Measurements from ENCODE around the gene ZFHX2. TPM values are rescaled to one million over a fixed set of nuclear protein-coding genes. Genes with fewer than 3 reads are reported as not detected.

ZFHX2 gene
- total and polyA plus RNA-seq, 7 experiments from 2014 or later, result 0.45 to 2.6 (median 0.49) TPM; not detected in 2

DNA sequence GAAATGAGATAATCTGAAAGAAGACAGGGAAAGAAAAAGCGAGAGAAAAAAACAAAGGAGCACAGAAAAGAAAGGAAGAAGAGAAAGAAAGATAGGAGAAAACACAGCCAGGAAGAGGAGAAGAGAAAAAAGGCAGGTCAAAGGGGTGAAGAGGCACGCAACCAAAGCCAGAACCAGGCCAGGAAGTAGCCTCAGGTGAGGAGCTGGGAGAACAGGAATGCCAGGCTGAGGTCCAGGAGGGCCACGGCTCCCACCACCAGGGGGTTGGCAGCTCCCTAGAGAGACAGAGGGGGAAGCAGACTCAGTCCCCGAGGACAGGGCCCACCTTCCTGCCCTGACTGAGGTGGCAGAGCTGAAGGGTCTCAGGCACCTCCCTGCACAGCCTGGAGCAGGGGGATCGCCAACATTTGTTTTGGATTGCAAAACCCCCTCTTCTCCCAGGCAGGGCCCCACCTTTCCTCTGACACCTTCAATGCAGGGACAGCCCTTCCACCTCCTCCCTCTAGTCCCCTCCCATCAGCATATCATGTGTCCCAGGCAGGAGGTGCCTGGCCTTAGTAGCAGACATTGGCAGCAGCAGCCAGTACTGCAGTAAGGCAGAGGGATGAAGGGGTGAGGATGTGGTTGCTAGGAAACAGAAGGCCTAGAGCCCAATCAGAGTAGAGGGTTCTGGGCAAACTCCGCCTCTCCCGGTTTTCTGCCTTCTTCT is 18.0 kb upstream of the ZFHX2 start:
- Mint-ChIP-seq H3K27ac (peak overlapping the region in 8 of 9 donors; percentile 28 to 99 (median 97)), H3K9me3 (peaks cover 0 to 5% (median 0%) of the 10 kb centered on the region in 11 donors), H3K4me3 (peak overlapping the region in 1 of 10 donors; percentile 99), H3K4me1 (peaks cover 13 to 49% (median 36%) of the 10 kb centered on the region in 7 donors), H3K36me3 (peaks cover 0 to 5% (median 0%) of the 10 kb centered on the region in 5 donors), H3K27me3 (peaks cover 1 to 23% (median 5%) of the 10 kb centered on the region in 5 donors)
- Histone ChIP-seq H3K36me3 (ENCODE audit: control insufficient read depth in 2 of 3, insufficient read depth in 3 of 3, low read length in 3 of 3) (peaks cover 0 to 21% (median 0%) of the 10 kb centered on the region in 3 experiments), H3K27ac (ENCODE audit: low read depth, low read length) (no peak overlapping the region), H3K9me3 (ENCODE audit: control insufficient read depth in 2 of 3, low read length in 3 of 3) (no peaks in the 10 kb centered on the region), H3K4me1 (ENCODE audit: control insufficient read depth in 2 of 2, insufficient read depth in 2 of 2, low read length in 2 of 2) (peaks cover 14 to 16% of the 10 kb centered on the region in 2 donors), H3K27me3 (ENCODE audit: control insufficient read depth in 2 of 2, insufficient read depth in 2 of 2, low read length in 2 of 2) (no peaks in the 10 kb centered on the region), H3K4me3 (ENCODE audit: low read length) (no peak overlapping the region)
- CTCF ChIA-PET, result interaction anchor here (1.7 kb wide), 1 partner anchor 62 kb away, joined by 3 read pairs; no protein-coding TSS in a partner anchor
- POLR2A ChIA-PET, result interaction anchor here (1.1 kb wide), 1 partner anchor 11 kb away, joined by 3 read pairs; no protein-coding TSS in a partner anchor
- ATAC-seq (no peak), DNase-seq (no peak)
- intact Hi-C loops (cut with micrococcal nuclease), result loop anchor here in 1 of 2 donors (5.0 kb wide), 1 partner anchor 703 kb away; the partner anchor contains the start of gene RABGGTA

DNA sequence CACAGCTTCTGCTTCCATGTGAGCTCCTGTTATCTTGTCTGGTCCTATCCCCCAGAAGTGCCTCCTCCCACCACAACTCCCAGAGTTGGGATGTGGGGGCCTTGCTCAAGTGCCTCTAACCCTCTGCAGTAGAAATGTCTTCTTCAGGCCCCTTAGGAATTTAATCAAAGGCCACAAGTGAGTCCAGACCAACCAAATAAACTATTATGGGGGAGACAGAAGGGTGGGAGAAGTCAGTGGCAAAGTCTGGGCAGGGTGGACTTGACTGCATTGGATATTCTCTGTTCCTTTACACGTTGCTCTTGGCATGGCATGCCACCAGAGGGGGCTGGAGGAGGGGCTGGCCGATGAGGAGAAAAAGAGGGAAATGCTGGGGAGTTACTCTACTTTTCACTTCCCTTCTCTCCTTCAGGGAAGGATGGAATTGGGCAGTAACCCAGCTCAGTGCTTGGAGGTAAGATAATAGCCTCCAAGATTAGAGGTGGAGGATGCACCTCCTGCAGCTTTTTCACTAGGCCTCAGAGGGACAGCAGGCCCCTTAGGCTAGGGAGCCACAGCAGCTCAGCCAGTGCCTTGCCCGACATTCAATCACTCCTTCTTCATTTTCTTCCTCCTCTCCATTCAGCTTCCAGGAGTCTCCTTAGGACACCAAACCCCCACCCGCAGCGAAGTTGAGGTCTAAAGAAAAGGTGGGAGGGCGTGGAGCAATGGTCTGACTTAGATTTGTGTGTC is 17.2 kb upstream of the ZFHX2 start:
- DNase-seq, result no peak
- no peak overlapping the region for H3K4me3 ChIP-seq (ENCODE audit: low read length)
- peaks cover 14 to 16% of the 10 kb centered on the region in 2 donors for H3K4me1 ChIP-seq (ENCODE audit: control insufficient read depth in 2 of 2, insufficient read depth in 2 of 2, low read length in 2 of 2)
- H3K36me3 Mint-ChIP-seq, result peaks cover 0 to 11% (median 5%) of the 10 kb centered on the region in 5 donors
- ATAC-seq, result no peak
- H3K27me3 ChIP-seq (ENCODE audit: control insufficient read depth in 2 of 2, insufficient read depth in 2 of 2, low read length in 2 of 2), result no peaks in the 10 kb centered on the region
- peaks cover 0 to 22% (median 3%) of the 10 kb centered on the region in 5 donors for H3K27me3 Mint-ChIP-seq
- H3K9me3 Mint-ChIP-seq, result peaks cover 0 to 5% (median 0%) of the 10 kb centered on the region in 11 donors
- peaks cover 0 to 29% (median 0%) of the 10 kb centered on the region in 3 experiments for H3K36me3 ChIP-seq (ENCODE audit: control insufficient read depth in 2 of 3, insufficient read depth in 3 of 3, low read length in 3 of 3)
- H3K27ac ChIP-seq (ENCODE audit: low read depth, low read length), result no peak overlapping the region
- ChIA-PET CTCF (interaction anchor here (0.6 to 1.7 kb wide), 3 partner anchors 63 to 336 kb away, joined by 3 read pairs; no protein-coding TSS in a partner anchor), POLR2A (interaction anchor here (1.1 to 2.4 kb wide), 4 partner anchors 10 to 20 kb away, joined by 3 to 15 read pairs (median 4); partner anchors contain the start of gene THTPA)
- intact Hi-C loops (cut with micrococcal nuclease), result loop anchor here in 1 of 2 donors (5.0 kb wide), 1 partner anchor 704 kb away; the partner anchor contains the start of gene RABGGTA
- peak overlapping the region; percentile 68 to 99 (median 97) for H3K27ac Mint-ChIP-seq
- no peaks in the 10 kb centered on the region for H3K9me3 ChIP-seq (ENCODE audit: control insufficient read depth in 2 of 3, low read length in 3 of 3)
- peak overlapping the region; percentile 84 to 100 (median 99) for H3K4me3 Mint-ChIP-seq
- H3K4me1 Mint-ChIP-seq, result peaks cover 13 to 53% (median 41%) of the 10 kb centered on the region in 7 donors

- no peaks in the 10 kb centered on the region for H3K9me3 ChIP-seq (ENCODE audit: control insufficient read depth in 2 of 3, low read length in 3 of 3)
- H3K4me1 ChIP-seq (ENCODE audit: control insufficient read depth in 2 of 2, insufficient read depth in 2 of 2, low read length in 2 of 2), result peaks cover 14 to 16% of the 10 kb centered on the region in 2 donors
- Mint-ChIP-seq H3K9me3 (peaks cover 0 to 5% (median 0%) of the 10 kb centered on the region in 11 donors), H3K36me3 (peaks cover 0 to 12% (median 6%) of the 10 kb centered on the region in 5 donors), H3K4me1 (peaks cover 14 to 51% (median 41%) of the 10 kb centered on the region in 7 donors), H3K4me3 (peak overlapping the region; percentile 98 to 100 (median 99)), H3K27ac (peak overlapping the region; percentile 96 to 99 (median 98)), H3K27me3 (peaks cover 0 to 18% (median 0%) of the 10 kb centered on the region in 5 donors)
- DNase-seq (no peak), ATAC-seq (no peak)
- peak overlapping the region; percentile 81 for H3K27ac ChIP-seq (ENCODE audit: low read depth, low read length)
- ChIA-PET POLR2A (interaction anchor here (1.2 to 2.4 kb wide), 5 partner anchors 12 to 473 kb away, joined by 3 to 15 read pairs (median 4); partner anchors contain the start of genes ACIN1, C14orf119 and THTPA), CTCF (interaction anchor here (0.6 to 1.7 kb wide), 3 partner anchors 64 to 336 kb away, joined by 3 read pairs; no protein-coding TSS in a partner anchor)
- no peaks in the 10 kb centered on the region for H3K27me3 ChIP-seq (ENCODE audit: control insufficient read depth in 2 of 2, insufficient read depth in 2 of 2, low read length in 2 of 2)
- intact Hi-C loops (cut with micrococcal nuclease), result loop anchor here in 1 of 2 donors (5.0 kb wide), 1 partner anchor 704 kb away; the partner anchor contains the start of gene RABGGTA
- peaks cover 0 to 36% (median 0%) of the 10 kb centered on the region in 3 experiments for H3K36me3 ChIP-seq (ENCODE audit: control insufficient read depth in 2 of 3, insufficient read depth in 3 of 3, low read length in 3 of 3)
- H3K4me3 ChIP-seq (ENCODE audit: low read length), result peak overlapping the region; percentile 98
Observed at GRCh38 chr14:23568021-23568599, 16.5 kb upstream of the ZFHX2 start.

DNA sequence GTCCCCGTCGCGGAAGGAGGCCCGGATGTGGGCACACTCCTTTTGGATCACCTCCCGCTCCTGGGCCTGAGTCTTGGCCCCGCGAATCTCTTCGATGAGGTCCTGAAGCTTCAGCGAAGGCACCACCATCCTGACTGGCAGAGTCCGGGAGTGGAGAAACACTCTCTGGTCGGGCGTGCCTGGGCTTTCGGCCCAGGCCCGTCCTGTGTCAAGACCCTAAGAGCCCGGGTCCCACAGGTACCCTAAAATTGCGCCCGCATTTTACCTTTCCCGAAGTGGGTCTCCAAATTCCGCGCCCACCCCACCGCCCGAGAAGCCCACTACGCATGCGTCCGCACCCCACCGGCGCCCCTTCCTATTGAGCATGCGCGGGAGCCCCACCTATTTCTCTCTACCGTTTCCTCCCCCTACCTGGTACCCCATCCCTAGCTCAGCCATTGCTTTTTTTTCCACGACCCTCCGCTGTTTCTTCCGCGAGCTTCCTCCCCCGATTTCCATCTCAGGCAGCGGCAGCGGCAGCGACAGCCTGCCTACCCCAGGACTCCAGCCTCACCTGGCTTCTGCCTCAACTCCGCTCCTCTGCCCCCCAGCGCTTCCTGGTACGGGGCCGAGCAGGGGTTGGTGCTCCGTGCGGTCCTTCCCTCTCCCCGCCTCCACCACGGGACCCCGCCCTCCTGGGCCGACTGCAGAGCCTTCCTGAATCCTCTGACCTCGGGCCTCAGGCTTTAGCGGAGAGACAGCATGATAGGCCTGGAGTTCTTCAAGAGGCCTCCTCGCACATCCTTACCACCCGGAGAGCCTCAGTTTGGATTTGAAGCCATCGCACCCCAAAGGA is 15.8 kb upstream of the ZFHX2 start, which contains the start of gene AP1G2:
Gene AP1G2, minus strand, starts transcription at position 606 of the 835 bp plus-strand sequence. Its CDS starts 477 bp downstream, at position 129.
- CTCF ChIA-PET, result interaction anchor here (0.9 to 1.5 kb wide), 3 partner anchors 89 to 387 kb away, joined by 3 to 5 read pairs (median 3); partner anchors contain the start of gene DHRS4

GRCh38 chr14:23566778-23567185 is 15.2 kb upstream of the ZFHX2 start:
- ATAC-seq, result no peak
- Mint-ChIP-seq H3K27me3 (peaks cover 0 to 4% (median 0%) of the 10 kb centered on the region in 5 donors), H3K9me3 (peaks cover 0 to 5% (median 0%) of the 10 kb centered on the region in 11 donors), H3K4me1 (peaks cover 19 to 46% (median 43%) of the 10 kb centered on the region in 7 donors), H3K36me3 (peaks cover 1 to 21% (median 8%) of the 10 kb centered on the region in 5 donors), H3K4me3 (peak overlapping the region; percentile 98 to 100 (median 99)), H3K27ac (peak overlapping the region; percentile 87 to 99 (median 97))
- POLR2A ChIA-PET, result interaction anchor here (0.9 to 2.4 kb wide), 5 partner anchors 10 to 91 kb away, joined by 3 to 15 read pairs (median 4); partner anchors contain the start of gene THTPA
- peak overlapping the region; percentile 98 for H3K4me3 ChIP-seq (ENCODE audit: low read length)
- CTCF ChIA-PET, result interaction anchor here (0.6 to 1.5 kb wide), 4 partner anchors 88 to 546 kb away, joined by 3 to 5 read pairs (median 3); partner anchors contain the start of gene DHRS4
- no peaks in the 10 kb centered on the region for H3K9me3 ChIP-seq (ENCODE audit: control insufficient read depth in 2 of 3, low read length in 3 of 3)
- intact Hi-C loops (cut with micrococcal nuclease), result loop anchor here (1.0 to 5.0 kb wide), 7 partner anchors 10 to 706 kb away; partner anchors contain the start of genes NGDN (in 1 of the 2), PABPN1 (in 1 of the 2), RABGGTA (in 1 of the 2) and THTPA (in 1 of the 2)
- H3K27me3 ChIP-seq (ENCODE audit: control insufficient read depth in 2 of 2, insufficient read depth in 2 of 2, low read length in 2 of 2), result no peaks in the 10 kb centered on the region
- no peak for DNase-seq
- peaks cover 0 to 46% (median 4%) of the 10 kb centered on the region in 3 experiments for H3K36me3 ChIP-seq (ENCODE audit: control insufficient read depth in 2 of 3, insufficient read depth in 3 of 3, low read length in 3 of 3)
- peak overlapping the region; percentile 81 for H3K27ac ChIP-seq (ENCODE audit: low read depth, low read length)
- H3K4me1 ChIP-seq (ENCODE audit: control insufficient read depth in 2 of 2, insufficient read depth in 2 of 2, low read length in 2 of 2), result peaks cover 14 to 16% of the 10 kb centered on the region in 2 donors

More for the DNA sequence above, 15.8 kb upstream of the ZFHX2 start, which contains the start of gene AP1G2:
- H3K4me1 ChIP-seq (ENCODE audit: control insufficient read depth in 2 of 2, insufficient read depth in 2 of 2, low read length in 2 of 2), result peaks cover 14 to 16% of the 10 kb centered on the region in 2 donors
- peak; percentile 93 for ATAC-seq
- no peaks in the 10 kb centered on the region for H3K27me3 ChIP-seq (ENCODE audit: control insufficient read depth in 2 of 2, insufficient read depth in 2 of 2, low read length in 2 of 2)
- Mint-ChIP-seq H3K27me3 (peaks cover 0 to 11% (median 0%) of the 10 kb centered on the region in 5 donors), H3K9me3 (peaks cover 0 to 5% (median 0%) of the 10 kb centered on the region in 11 donors), H3K27ac (peak within 1 kb of the TSS; percentile 96 to 99 (median 98)), H3K36me3 (peaks cover 0 to 17% (median 8%) of the 10 kb centered on the region in 5 donors), H3K4me3 (peak within 1 kb of the TSS; percentile 98 to 100 (median 99)), H3K4me1 (peaks cover 19 to 48% (median 43%) of the 10 kb centered on the region in 7 donors)
- H3K4me3 ChIP-seq (ENCODE audit: low read length), result peak within 1 kb of the TSS; percentile 98
- POLR2A ChIA-PET, result interaction anchor here (0.9 to 2.4 kb wide), 7 partner anchors 11 to 473 kb away, joined by 3 to 15 read pairs (median 4); partner anchors contain the start of genes ACIN1, C14orf119 and THTPA
- H3K9me3 ChIP-seq (ENCODE audit: control insufficient read depth in 2 of 3, low read length in 3 of 3), result no peaks in the 10 kb centered on the region
- H3K36me3 ChIP-seq (ENCODE audit: control insufficient read depth in 2 of 3, insufficient read depth in 3 of 3, low read length in 3 of 3), result peaks cover 0 to 40% (median 0%) of the 10 kb centered on the region in 3 experiments
- H3K27ac ChIP-seq (ENCODE audit: low read depth, low read length), result peak within 1 kb of the TSS; percentile 81
- intact Hi-C loops (cut with micrococcal nuclease), result loop anchor here (1.0 to 5.0 kb wide), 7 partner anchors 11 to 705 kb away; partner anchors contain the start of genes NGDN (in 1 of the 2), PABPN1 (in 1 of the 2), RABGGTA (in 1 of the 2) and THTPA (in 1 of the 2)
- DNase-seq, result peak; percentile 67 to 87 (median 83)

Data from naive thymus-derived CD4-positive, alpha-beta T cell (primary cell).